ENCODE data around the gene HHATL.

HHATL gene

GRCh38 chr3:42711491-42712343 is 9.1 kb upstream of the HHATL start:
- no peak for DNase-seq

GRCh38 chr3:42710323-42711021 is 7.9 kb upstream of the HHATL start:
- DNase-seq: no peak

- DNase-seq: no peak
Observed at GRCh38 chr3:42709621-42710020, 7.0 kb upstream of the HHATL start.

GRCh38 chr3:42708611-42709151 is 6.1 kb upstream of the HHATL start:
- DNase-seq: no peak

- DNase-seq: no peak
Observed at GRCh38 chr3:42707620-42708355, 5.2 kb upstream of the HHATL start.

- DNase-seq: no peak
Observed at GRCh38 chr3:42706721-42707619, 4.4 kb upstream of the HHATL start.

GRCh38 chr3:42705962-42706585 is 3.5 kb upstream of the HHATL start:
- no peak for DNase-seq

GRCh38 chr3:42705058-42705767 is 2.6 kb upstream of the HHATL start:
- no peak for DNase-seq

GRCh38 chr3:42704136-42704841 is 1.7 kb upstream of the HHATL start:
- no peak for DNase-seq

GRCh38 chr3:42703695-42704025 is 1.1 kb upstream of the HHATL start:
- no peak for DNase-seq

- no peak for DNase-seq
Observed at GRCh38 chr3:42702982-42703694, 540 bp upstream of the HHATL start.

GRCh38 chr3:42701371-42702065 is 1.1 kb downstream of the HHATL start:
- DNase-seq: no peak

GRCh38 chr3:42700366-42701288 is 2.0 kb downstream of the HHATL start:
- no peak for DNase-seq

GRCh38 chr3:42699511-42699971 is 3.1 kb downstream of the HHATL start:
- no peak for DNase-seq

GRCh38 chr3:42698911-42699230 is 3.7 kb downstream of the HHATL start:
- no peak for DNase-seq

- no peak for DNase-seq
Observed at GRCh38 chr3:42698216-42698910, 4.2 kb downstream of the HHATL start.

GRCh38 chr3:42697289-42698051 is 5.1 kb downstream of the HHATL start:
- DNase-seq: no peak

Data from NCI-H2081 treated with DMSO at 0.1 percent for 48 hours (cell line).